NB4 (cell line): ENCODE data around the gene VAT1L.

Experiments used
- DNase-seq: peaks from one replicate; pipeline ENCODE4 v3.0.0; 2010; ENCODE audit warnings: low read depth
- H3K4me3 ChIP-seq: one replicate; pipeline ENCODE4 v1.5.1; 2011; ENCODE audit warnings: mild to moderate bottlenecking, low read depth, low read length, moderate library complexity
- CTCF ChIP-seq: IDR thresholded peaks from one replicate; pipeline ENCODE4 v1.5.1; 2012; ENCODE audit warnings: low read depth, low read length
- MAX ChIP-seq: IDR thresholded peaks from 2 replicates; pipeline ENCODE4 v1.6.1; 2011; ENCODE audit warnings: low read depth, low read length
- MYC ChIP-seq: IDR thresholded peaks from 2 replicates; pipeline ENCODE4 v1.6.1; 2011; ENCODE audit warnings: low read depth, low read length
- POLR2A ChIP-seq: IDR thresholded peaks from 2 replicates; pipeline ENCODE4 v1.6.1; 2011; ENCODE audit warnings: mild to moderate bottlenecking; ENCODE audit not compliant: insufficient read length; ENCODE audit errors: extremely low read depth

VAT1L gene

GRCh38 chr16:77760800-77761199 lies 27.6 kb upstream of the VAT1L start:
- peak; percentile 74 for DNase-seq
- TF ChIP-seq CTCF, result no peak

GRCh38 chr16:77761204-77761603 lies 27.2 kb upstream of the VAT1L start:
- TF ChIP-seq CTCF (no peak), MAX (no peak), POLR2A (no peak), MYC (no peak)
- no peak overlapping the region for H3K4me3 ChIP-seq
- no peak for DNase-seq

More at GRCh38 chr16:77760800-77761199, 27.6 kb upstream of the VAT1L start:
- no peak overlapping the region for H3K4me3 ChIP-seq

- no peak for DNase-seq
- TF ChIP-seq MYC (no peak), CTCF (no peak), POLR2A (no peak), MAX (no peak)
- no peak overlapping the region for H3K4me3 ChIP-seq
Observed at GRCh38 chr16:77762262-77762661, 26.1 kb upstream of the VAT1L start.

- no peak for DNase-seq
- H3K4me3 ChIP-seq, result no peak overlapping the region
- TF ChIP-seq MAX, result no peak
Observed at GRCh38 chr16:77763994-77764393, 24.4 kb upstream of the VAT1L start.

- no peak for DNase-seq
- no peak overlapping the region for H3K4me3 ChIP-seq
- TF ChIP-seq POLR2A, result no peak
- TF ChIP-seq MYC, result no peak
Observed at GRCh38 chr16:77767211-77767610, 21.2 kb upstream of the VAT1L start.

GRCh38 chr16:77767826-77768225 lies 20.5 kb upstream of the VAT1L start:
- no peak overlapping the region for H3K4me3 ChIP-seq
- DNase-seq, result no peak
- TF ChIP-seq MYC (no peak), CTCF (no peak), POLR2A (no peak)

GRCh38 chr16:77775911-77776909 lies 12.2 kb upstream of the VAT1L start:
- DNase-seq, result no peak

More at GRCh38 chr16:77775911-77776909, 12.2 kb upstream of the VAT1L start:
- no peak for TF ChIP-seq CTCF
- TF ChIP-seq POLR2A, result no peak
- no peak for TF ChIP-seq MYC
- no peak for TF ChIP-seq MAX
- no peak overlapping the region for H3K4me3 ChIP-seq
